K562 (cell line): ENCODE results near the gene MRPL58. TPM values are rescaled to one million over a fixed set of nuclear protein-coding genes. Genes with fewer than 3 reads are reported as not detected.
A peak's percentile ranks its signal among the peaks of the same experiment; 100 is the strongest.

Experiments used
- BMI1 ChIP-seq: fragments of 150-350 bp; IDR thresholded peaks from 2 replicates; pipeline ENCODE4 v1.6.1; 2014; ENCODE audit warnings: low read length
- CBFB ChIP-seq: sonication (generic); formaldehyde crosslinking; IDR thresholded peaks from 2 replicates; pipeline ENCODE4 v1.4.0; 2020; ENCODE audit warnings: mild to moderate bottlenecking, missing genetic modification reagents
- DIDO1 ChIP-seq: fragments of 450-650 bp; IDR thresholded peaks from 2 replicates; pipeline ENCODE4 v1.6.1; 2016; ENCODE audit warnings: low read depth, missing biosample characterization, missing genetic modification characterization
- DMBX1 ChIP-seq: fragments of 250-450 bp; sonication (Bioruptor Pico); IDR thresholded peaks from 2 replicates; pipeline ENCODE4 v1.8.0; 2022; ENCODE audit warnings: inconsistent platforms, mild to moderate bottlenecking, moderate library complexity, borderline replicate concordance
- ELF2 ChIP-seq: fragments of 250-450 bp; sonication (Bioruptor Pico); IDR thresholded peaks from 2 replicates; pipeline ENCODE4 v1.5.0; 2021; ENCODE audit warnings: mild to moderate bottlenecking
- GABPB1 ChIP-seq: sonication (generic); formaldehyde crosslinking; IDR thresholded peaks from 2 replicates; pipeline ENCODE4 v1.8.0; 2022; ENCODE audit warnings: mild to moderate bottlenecking, missing genetic modification reagents
- SNIP1 ChIP-seq: fragments of 450-650 bp; IDR thresholded peaks from 2 replicates; pipeline ENCODE4 v1.7.1; 2017; ENCODE audit warnings: low read depth, mild to moderate bottlenecking
- ZBTB8A ChIP-seq: fragments of 450-650 bp; IDR thresholded peaks from 2 replicates; pipeline ENCODE4 v1.6.1; 2018; ENCODE audit warnings: mild to moderate bottlenecking, moderate library complexity; ENCODE audit not compliant: partially characterized antibody
- ZFP30 ChIP-seq: fragments of 250-450 bp; sonication (Bioruptor Pico); IDR thresholded peaks from 2 replicates; pipeline ENCODE4 v1.8.0; 2022; ENCODE audit warnings: moderate library complexity, mild to moderate bottlenecking, inconsistent platforms, borderline replicate concordance
- ZFX ChIP-seq: sonication (generic); formaldehyde crosslinking; IDR thresholded peaks from 2 replicates; pipeline ENCODE4 v1.8.0; 2022; ENCODE audit warnings: mild to moderate bottlenecking, missing genetic modification reagents, moderate library complexity
- ZNF639 ChIP-seq, 2 experiments: fragments of 200-800 bp in 1 of 2; sonication (Bioruptor generic) in 1 of 2; sonication (generic) in 1 of 2; formaldehyde crosslinking in 1 of 2; IDR thresholded peaks in 1 of 2; conservative IDR thresholded peaks in 1 of 2; 2 replicates each; pipeline versions ENCODE4 v1.5.0 to v1.6.1; 2016 to 2020; ENCODE audit warnings: missing compliant biosample characterization in 1 of 2, missing genetic modification characterization in 1 of 2, missing genetic modification reagents in 1 of 2
- polyA plus RNA-seq, 8 experiments: library from polyadenylated mRNA; depleted of rRNA in 4 of 8; stranded (reverse) in 5 of 8; unstranded in 3 of 8; fragments of >200 nt; fragmentation: Nextera tagmentation in 2 of 8; fragmentation: Illumina TruSeq in 1 of 8; extraction: Ambion mirVana in 2 of 8; extraction: Trizol in 1 of 8; gene quantifications; 2 replicates each; pipeline versions ENCODE4 v1.2.1 to v1.2.3, GENCODE V29; 2011 to 2014; ENCODE audit warnings: inconsistent platforms in 1 of 8, missing spikeins in 1 of 8
- total RNA-seq, 7 experiments: library from RNA; depleted of rRNA in 6 of 7; stranded (reverse); fragments of >200 nt in 6 of 7; fragmentation: Illumina TruSeq in 2 of 7; extraction: Trizol in 2 of 7; gene quantifications; 2 replicates each; pipeline versions ENCODE4 v1.2.1 to v1.2.3, GENCODE V29; 2011 to 2021; ENCODE audit warnings: low replicate concordance in 1 of 7
- TF ChIP-seq, protein P1 (sequence below): sonication (generic); formaldehyde crosslinking; IDR thresholded peaks from 2 replicates; pipeline ENCODE4 v1.8.1; 2023; ENCODE audit warnings: missing genetic modification reagents, mild to moderate bottlenecking, borderline replicate concordance
- TF ChIP-seq, protein P2 (sequence below): fragments of 450-650 bp; IDR thresholded peaks from 2 replicates; pipeline ENCODE4 v1.6.1; 2016; ENCODE audit warnings: mild to moderate bottlenecking

Gene MRPL58
- total and polyA plus RNA-seq, 9 of the 15 experiments (the other 6 are each of a cell fraction or from before 2014, with no cell fraction given) = 30.8 to 107 (median 72.4) TPM

DNA sequence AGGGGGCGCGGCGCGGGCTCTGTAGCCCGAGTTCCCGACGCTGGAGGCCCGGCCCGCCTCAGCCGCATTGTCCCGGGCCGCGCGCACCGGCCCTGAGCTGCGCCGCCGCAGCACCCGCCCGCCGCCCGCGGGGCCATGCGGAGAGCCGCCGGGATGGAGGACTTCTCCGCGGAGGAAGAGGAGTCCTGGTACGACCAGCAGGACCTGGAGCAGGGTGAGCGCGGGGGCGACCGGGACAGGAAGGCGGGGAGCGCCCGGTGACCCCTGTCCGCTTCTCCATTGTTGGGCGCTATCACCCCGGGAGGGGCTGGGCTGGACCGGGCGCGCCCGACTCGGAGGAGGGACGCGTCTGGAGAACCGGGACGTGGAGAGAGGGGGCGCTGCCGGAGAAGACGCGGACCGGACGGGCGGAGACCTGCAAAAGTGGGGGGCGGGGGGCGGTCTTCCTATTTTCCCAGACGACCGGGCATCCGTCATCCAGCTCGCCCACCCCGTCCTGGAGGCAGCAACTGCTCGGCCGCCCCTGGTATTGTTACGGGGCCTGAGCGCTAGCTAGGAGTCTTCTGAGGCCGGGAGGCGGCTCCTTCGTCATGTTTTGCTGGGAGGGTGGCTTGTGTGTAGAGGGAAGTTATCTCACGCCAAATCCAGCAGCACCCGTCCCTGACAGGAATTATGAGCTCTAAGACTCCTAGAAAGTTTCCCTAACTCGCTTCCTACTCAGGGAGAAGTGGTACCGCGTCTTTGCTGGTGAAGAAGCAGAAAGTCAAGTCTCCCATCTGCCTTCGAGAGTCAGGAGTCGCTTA, 24.4 kb upstream of the MRPL58 start (continued):
- peak; percentile 40; the same call in 1 of the 2 replicates for TF ChIP-seq GABPB1 (CRISPR knock-in tag)
- no peak for TF ChIP-seq DIDO1 (tag)
- TF ChIP-seq, protein P1, sequence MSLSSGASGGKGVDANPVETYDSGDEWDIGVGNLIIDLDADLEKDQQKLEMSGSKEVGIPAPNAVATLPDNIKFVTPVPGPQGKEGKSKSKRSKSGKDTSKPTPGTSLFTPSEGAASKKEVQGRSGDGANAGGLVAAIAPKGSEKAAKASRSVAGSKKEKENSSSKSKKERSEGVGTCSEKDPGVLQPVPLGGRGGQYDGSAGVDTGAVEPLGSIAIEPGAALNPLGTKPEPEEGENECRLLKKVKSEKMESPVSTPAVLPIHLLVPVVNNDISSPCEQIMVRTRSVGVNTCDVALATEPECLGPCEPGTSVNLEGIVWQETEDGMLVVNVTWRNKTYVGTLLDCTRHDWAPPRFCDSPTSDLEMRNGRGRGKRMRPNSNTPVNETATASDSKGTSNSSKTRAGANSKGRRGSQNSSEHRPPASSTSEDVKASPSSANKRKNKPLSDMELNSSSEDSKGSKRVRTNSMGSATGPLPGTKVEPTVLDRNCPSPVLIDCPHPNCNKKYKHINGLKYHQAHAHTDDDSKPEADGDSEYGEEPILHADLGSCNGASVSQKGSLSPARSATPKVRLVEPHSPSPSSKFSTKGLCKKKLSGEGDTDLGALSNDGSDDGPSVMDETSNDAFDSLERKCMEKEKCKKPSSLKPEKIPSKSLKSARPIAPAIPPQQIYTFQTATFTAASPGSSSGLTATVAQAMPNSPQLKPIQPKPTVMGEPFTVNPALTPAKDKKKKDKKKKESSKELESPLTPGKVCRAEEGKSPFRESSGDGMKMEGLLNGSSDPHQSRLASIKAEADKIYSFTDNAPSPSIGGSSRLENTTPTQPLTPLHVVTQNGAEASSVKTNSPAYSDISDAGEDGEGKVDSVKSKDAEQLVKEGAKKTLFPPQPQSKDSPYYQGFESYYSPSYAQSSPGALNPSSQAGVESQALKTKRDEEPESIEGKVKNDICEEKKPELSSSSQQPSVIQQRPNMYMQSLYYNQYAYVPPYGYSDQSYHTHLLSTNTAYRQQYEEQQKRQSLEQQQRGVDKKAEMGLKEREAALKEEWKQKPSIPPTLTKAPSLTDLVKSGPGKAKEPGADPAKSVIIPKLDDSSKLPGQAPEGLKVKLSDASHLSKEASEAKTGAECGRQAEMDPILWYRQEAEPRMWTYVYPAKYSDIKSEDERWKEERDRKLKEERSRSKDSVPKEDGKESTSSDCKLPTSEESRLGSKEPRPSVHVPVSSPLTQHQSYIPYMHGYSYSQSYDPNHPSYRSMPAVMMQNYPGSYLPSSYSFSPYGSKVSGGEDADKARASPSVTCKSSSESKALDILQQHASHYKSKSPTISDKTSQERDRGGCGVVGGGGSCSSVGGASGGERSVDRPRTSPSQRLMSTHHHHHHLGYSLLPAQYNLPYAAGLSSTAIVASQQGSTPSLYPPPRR (CRISPR knock-in tag) = peak; percentile 24; the same call in 1 of the 2 replicates
- peak; percentile 67 for TF ChIP-seq ZFX (CRISPR knock-in tag)
- no peak for TF ChIP-seq CBFB (CRISPR knock-in tag)
- peak in 1 of 2 experiments; percentile 75; a peak in 2 of 4 replicates for TF ChIP-seq ZNF639 (CRISPR knock-in tag; conservative IDR thresholded peaks at IDR 0.05 in 1 of 2, IDR thresholded peaks at IDR 0.05 in 1 of 2)
- no peak for TF ChIP-seq ZBTB8A
- no peak for TF ChIP-seq ZFP30 (CRISPR knock-in tag)
- TF ChIP-seq ELF2 = no peak
- TF ChIP-seq, protein P2, sequence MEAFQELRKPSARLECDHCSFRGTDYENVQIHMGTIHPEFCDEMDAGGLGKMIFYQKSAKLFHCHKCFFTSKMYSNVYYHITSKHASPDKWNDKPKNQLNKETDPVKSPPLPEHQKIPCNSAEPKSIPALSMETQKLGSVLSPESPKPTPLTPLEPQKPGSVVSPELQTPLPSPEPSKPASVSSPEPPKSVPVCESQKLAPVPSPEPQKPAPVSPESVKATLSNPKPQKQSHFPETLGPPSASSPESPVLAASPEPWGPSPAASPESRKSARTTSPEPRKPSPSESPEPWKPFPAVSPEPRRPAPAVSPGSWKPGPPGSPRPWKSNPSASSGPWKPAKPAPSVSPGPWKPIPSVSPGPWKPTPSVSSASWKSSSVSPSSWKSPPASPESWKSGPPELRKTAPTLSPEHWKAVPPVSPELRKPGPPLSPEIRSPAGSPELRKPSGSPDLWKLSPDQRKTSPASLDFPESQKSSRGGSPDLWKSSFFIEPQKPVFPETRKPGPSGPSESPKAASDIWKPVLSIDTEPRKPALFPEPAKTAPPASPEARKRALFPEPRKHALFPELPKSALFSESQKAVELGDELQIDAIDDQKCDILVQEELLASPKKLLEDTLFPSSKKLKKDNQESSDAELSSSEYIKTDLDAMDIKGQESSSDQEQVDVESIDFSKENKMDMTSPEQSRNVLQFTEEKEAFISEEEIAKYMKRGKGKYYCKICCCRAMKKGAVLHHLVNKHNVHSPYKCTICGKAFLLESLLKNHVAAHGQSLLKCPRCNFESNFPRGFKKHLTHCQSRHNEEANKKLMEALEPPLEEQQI = no peak
- no peak for TF ChIP-seq SNIP1
- no peak for TF ChIP-seq DMBX1 (CRISPR knock-in tag)
- no peak for TF ChIP-seq BMI1
